ENCODE measurements around the gene FGF2. TPM values are rescaled to one million over a fixed set of nuclear protein-coding genes. Genes with fewer than 3 reads are reported as not detected.
"Not testable (repeated sequence)": the region's sequence is repeated elsewhere in the genome, so short reads cannot be mapped to it uniquely, and the experiment has no call there.

The FGF2 gene
- total RNA-seq, 2 experiments from 2014 or later: not detected

DNA sequence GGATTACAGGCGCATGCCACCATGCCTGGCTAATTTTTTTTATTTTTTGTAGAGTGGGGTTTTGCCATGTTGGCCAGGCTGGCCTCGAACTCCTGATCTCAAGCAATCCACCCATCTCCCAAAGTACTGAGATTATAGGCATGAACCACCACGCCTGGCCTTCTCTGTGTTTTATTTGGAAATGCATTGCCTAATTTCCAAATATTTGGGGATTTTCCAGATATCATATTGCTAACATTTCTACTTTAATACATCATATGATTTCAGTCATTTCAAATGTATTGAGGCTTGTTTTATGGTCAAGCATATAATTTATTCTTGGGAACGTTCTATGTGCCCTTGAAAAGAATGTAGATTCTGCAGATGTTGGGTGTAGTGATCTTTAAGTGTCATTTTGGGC is 38.8 kb downstream of the FGF2 start:
- ATAC-seq (ENCODE audit: poor library complexity): no peak
- intact Hi-C loops (cut with DNase I, micrococcal nuclease): no loop called here
- H3K27me3 Mint-ChIP-seq: peaks cover 49% of the 10 kb centered on the region
- H3K36me3 Mint-ChIP-seq (ENCODE audit: low read depth): no peaks in the 10 kb centered on the region
- H3K27me3 ChIP-seq (ENCODE audit: control insufficient read depth in 1 of 2, insufficient read depth in 2 of 2, low read length in 2 of 2): no peaks in the 10 kb centered on the region
- no peaks in the 10 kb centered on the region for H3K4me1 ChIP-seq (ENCODE audit: insufficient read depth, low read length)
- TF ChIP-seq, protein P1, sequence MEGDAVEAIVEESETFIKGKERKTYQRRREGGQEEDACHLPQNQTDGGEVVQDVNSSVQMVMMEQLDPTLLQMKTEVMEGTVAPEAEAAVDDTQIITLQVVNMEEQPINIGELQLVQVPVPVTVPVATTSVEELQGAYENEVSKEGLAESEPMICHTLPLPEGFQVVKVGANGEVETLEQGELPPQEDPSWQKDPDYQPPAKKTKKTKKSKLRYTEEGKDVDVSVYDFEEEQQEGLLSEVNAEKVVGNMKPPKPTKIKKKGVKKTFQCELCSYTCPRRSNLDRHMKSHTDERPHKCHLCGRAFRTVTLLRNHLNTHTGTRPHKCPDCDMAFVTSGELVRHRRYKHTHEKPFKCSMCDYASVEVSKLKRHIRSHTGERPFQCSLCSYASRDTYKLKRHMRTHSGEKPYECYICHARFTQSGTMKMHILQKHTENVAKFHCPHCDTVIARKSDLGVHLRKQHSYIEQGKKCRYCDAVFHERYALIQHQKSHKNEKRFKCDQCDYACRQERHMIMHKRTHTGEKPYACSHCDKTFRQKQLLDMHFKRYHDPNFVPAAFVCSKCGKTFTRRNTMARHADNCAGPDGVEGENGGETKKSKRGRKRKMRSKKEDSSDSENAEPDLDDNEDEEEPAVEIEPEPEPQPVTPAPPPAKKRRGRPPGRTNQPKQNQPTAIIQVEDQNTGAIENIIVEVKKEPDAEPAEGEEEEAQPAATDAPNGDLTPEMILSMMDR (IDR thresholded peaks at IDR 0.05): no peak
- ChIA-PET POLR2A (no interaction called here), CTCF (no interaction called here)
- no peak overlapping the region for H3K4me3 ChIP-seq (ENCODE audit: low read length)
- no peaks in the 10 kb centered on the region for H3K4me1 Mint-ChIP-seq (ENCODE audit: low read depth)
- no peaks in the 10 kb centered on the region for H3K36me3 ChIP-seq (ENCODE audit: insufficient read depth, low read length)
- H3K27ac ChIP-seq (ENCODE audit: low read depth in 1 of 2, low read length in 2 of 2): no peak overlapping the region
- DNase-seq: no peak
- H3K9me3 ChIP-seq (ENCODE audit: control insufficient read depth in 1 of 2, insufficient read depth in 1 of 2, low read length in 2 of 2): no peaks in the 10 kb centered on the region
- H3K27ac Mint-ChIP-seq: no peak overlapping the region
- H3K4me3 Mint-ChIP-seq: no peak overlapping the region
- no peaks in the 10 kb centered on the region for H3K9me3 Mint-ChIP-seq

DNA sequence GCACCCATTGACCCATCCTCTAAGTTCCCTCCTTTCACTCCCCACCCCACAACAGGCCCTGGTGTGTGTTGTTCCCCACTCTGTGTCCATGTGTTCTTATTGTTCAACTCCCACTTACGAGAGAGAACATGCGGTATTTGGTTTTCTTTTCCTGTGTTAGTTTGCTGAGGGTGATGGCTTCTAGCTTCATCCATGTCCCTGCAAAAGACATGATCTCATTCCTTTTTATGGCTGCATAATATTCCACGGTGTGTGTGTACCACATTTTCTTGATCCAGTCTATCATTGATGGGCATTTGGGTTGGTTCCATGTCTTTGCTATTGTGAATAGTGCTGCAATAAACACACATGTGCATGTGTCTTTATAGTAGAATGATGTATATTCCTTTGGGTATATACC is 41.6 kb downstream of the FGF2 start:
- H3K27me3 ChIP-seq (ENCODE audit: control insufficient read depth in 1 of 2, insufficient read depth in 2 of 2, low read length in 2 of 2); ATAC-seq (ENCODE audit: poor library complexity); H3K9me3 Mint-ChIP-seq; H3K4me1 Mint-ChIP-seq (ENCODE audit: low read depth); DNase-seq; H3K27ac ChIP-seq (ENCODE audit: low read depth in 1 of 2, low read length in 2 of 2); H3K36me3 Mint-ChIP-seq (ENCODE audit: low read depth); H3K27ac Mint-ChIP-seq; H3K36me3 ChIP-seq (ENCODE audit: insufficient read depth, low read length); POLR2A ChIA-PET; H3K4me3 ChIP-seq (ENCODE audit: low read length); intact Hi-C loops (cut with DNase I, micrococcal nuclease); H3K4me1 ChIP-seq (ENCODE audit: insufficient read depth, low read length); CTCF ChIA-PET; H3K9me3 ChIP-seq (ENCODE audit: control insufficient read depth in 1 of 2, insufficient read depth in 1 of 2, low read length in 2 of 2); H3K4me3 Mint-ChIP-seq: not testable (repeated sequence)
- peaks cover 63% of the 10 kb centered on the region for H3K27me3 Mint-ChIP-seq

DNA sequence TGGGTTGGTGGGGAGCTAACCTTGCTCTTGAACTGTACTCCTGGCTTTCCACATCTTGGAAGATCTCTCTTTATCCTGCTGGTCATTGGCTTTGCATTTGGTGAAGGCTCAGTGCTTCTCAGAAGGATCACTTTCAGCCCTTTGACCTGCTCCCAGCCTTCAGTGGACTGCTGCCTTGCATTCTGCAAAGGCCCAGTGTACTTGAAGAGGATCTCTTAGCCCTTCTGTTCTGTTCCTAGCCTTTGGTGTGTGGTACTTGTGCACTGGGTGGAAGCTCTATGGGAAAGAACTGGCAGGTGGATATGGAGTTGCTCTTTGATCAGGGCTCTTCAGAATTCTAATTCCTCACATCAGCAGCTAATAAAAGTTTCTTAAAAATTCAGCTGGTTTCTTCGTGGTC is 46.5 kb downstream of the FGF2 start:
- no peak for DNase-seq
- Mint-ChIP-seq H3K9me3 (peaks cover 2% of the 10 kb centered on the region), H3K36me3 (ENCODE audit: low read depth) (no peaks in the 10 kb centered on the region), H3K4me1 (ENCODE audit: low read depth) (no peaks in the 10 kb centered on the region), H3K4me3 (no peak overlapping the region), H3K27me3 (peaks cover 63% of the 10 kb centered on the region), H3K27ac (no peak overlapping the region)
- CTCF ChIA-PET: no interaction called here
- H3K27me3 ChIP-seq (ENCODE audit: control insufficient read depth in 1 of 2, insufficient read depth in 2 of 2, low read length in 2 of 2): peaks cover 0 to 6% of the 10 kb centered on the region in 2 experiments
- H3K36me3 ChIP-seq (ENCODE audit: insufficient read depth, low read length): no peaks in the 10 kb centered on the region
- POLR2A ChIA-PET: interaction anchor here (0.8 kb wide), 1 partner anchor 587 kb away, joined by 3 read pairs; no protein-coding TSS in a partner anchor
- no peaks in the 10 kb centered on the region for H3K9me3 ChIP-seq (ENCODE audit: control insufficient read depth in 1 of 2, insufficient read depth in 1 of 2, low read length in 2 of 2)
- TF ChIP-seq, protein P1 (IDR thresholded peaks at IDR 0.05): no peak
- ATAC-seq (ENCODE audit: poor library complexity): no peak
- no peak overlapping the region for H3K4me3 ChIP-seq (ENCODE audit: low read length)
- no peaks in the 10 kb centered on the region for H3K4me1 ChIP-seq (ENCODE audit: insufficient read depth, low read length)
- intact Hi-C loops (cut with DNase I, micrococcal nuclease): no loop called here
- no peak overlapping the region for H3K27ac ChIP-seq (ENCODE audit: low read depth in 1 of 2, low read length in 2 of 2)

DNA sequence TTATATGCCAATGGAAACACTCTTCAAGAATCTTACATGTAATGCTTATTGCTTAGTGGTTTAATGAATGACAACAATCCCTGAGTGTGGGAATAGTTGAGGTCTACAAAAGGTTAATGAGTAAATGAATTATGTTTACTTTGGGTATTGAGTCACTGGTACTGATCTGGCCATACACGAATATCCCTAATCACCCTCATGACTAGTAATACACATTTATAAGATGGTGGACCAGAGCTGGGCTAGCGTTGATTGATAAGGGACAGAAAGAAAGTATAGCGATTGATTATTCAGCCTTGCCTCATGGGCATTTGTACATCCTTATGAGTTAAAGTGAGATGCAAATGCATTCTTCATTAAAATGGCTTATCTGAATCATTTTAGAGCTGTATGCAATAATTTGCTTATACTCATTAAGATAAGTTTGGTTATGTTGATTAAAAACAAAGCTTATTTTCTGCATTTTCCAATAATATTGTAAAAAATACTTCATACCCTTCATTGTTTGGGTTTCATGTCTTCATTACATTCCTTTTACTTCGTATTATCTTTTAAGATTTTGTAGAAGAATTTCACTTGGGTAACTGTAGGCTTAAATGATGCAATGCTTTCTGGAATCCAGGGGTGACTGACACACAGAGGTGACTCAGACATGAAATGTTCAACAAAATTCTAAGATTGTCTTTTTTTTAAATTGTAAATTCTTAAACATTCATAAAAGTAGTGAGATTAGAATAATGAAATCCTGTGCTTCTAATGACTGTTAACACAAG is 47.4 kb downstream of the FGF2 start:
- ChIA-PET CTCF (no interaction called here), POLR2A (interaction anchor here (0.8 kb wide), 1 partner anchor 587 kb away, joined by 3 read pairs; no protein-coding TSS in a partner anchor)
- ATAC-seq (ENCODE audit: poor library complexity): no peak
- no peaks in the 10 kb centered on the region for H3K4me1 ChIP-seq (ENCODE audit: insufficient read depth, low read length)
- TF ChIP-seq, protein P1 (IDR thresholded peaks at IDR 0.05): no peak
- no peak for DNase-seq
- Mint-ChIP-seq H3K9me3 (peaks cover 2% of the 10 kb centered on the region), H3K4me3 (no peak overlapping the region), H3K27me3 (peaks cover 55% of the 10 kb centered on the region), H3K36me3 (ENCODE audit: low read depth) (no peaks in the 10 kb centered on the region), H3K27ac (no peak overlapping the region), H3K4me1 (ENCODE audit: low read depth) (no peaks in the 10 kb centered on the region)
- H3K4me3 ChIP-seq (ENCODE audit: low read length): no peak overlapping the region
- no peak overlapping the region for H3K27ac ChIP-seq (ENCODE audit: low read depth in 1 of 2, low read length in 2 of 2)
- no peaks in the 10 kb centered on the region for H3K36me3 ChIP-seq (ENCODE audit: insufficient read depth, low read length)
- H3K27me3 ChIP-seq (ENCODE audit: control insufficient read depth in 1 of 2, insufficient read depth in 2 of 2, low read length in 2 of 2): peaks cover 0 to 8% of the 10 kb centered on the region in 2 experiments
- intact Hi-C loops (cut with DNase I, micrococcal nuclease): no loop called here
- no peaks in the 10 kb centered on the region for H3K9me3 ChIP-seq (ENCODE audit: control insufficient read depth in 1 of 2, insufficient read depth in 1 of 2, low read length in 2 of 2)

Data from CD4-positive, alpha-beta T cell (primary cell).